GM21576 (cell line): ENCODE measurements around the gene NGEF.
"Not testable (repeated sequence)": the region's sequence is repeated elsewhere in the genome, so short reads cannot be mapped to it uniquely, and the experiment has no call there.

ENCODE experiments used
- ATAC-seq: cut with Tn5 transposase; IDR thresholded peaks from one replicate; pipeline ENCODE4 v1.9.1; 2021; ENCODE audit warnings: mild to moderate bottlenecking, moderate library complexity; ENCODE audit not compliant: unreplicated experiment

NGEF gene

DNA sequence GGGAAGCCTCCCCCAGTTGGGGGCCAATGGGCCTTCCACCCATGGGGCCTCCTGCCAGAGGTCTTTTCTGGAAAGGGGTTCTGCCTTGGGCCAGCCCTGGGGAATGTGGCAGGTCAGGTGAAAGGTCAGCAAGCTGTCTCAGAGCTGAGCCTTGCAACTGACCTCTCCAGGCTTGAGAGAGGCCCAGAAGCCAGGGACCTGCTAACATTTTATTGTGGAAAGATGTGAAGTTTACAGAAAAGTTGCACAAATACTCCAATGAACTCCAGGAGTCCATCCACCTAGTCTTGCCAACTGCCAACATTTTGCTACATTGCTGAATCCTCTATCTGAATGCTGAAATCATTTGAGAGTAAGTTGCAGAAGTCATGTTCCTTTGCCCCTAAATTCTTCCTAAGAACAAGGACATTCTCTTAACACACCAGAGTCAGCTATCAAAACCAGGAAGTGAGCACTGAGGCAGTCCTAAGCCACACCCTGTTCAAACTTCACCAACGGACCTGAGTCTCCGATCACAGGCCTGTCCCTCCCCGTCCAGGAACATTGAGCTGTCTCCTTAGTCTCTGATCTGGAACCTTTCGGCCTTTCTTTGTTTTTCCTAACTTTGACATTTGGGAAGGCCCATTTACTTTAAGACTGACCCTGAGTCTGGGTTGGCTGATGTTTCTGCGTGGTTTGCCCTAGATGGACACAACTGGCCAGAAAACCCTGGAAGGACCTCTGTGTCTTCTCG is 139.0 kb downstream of the NGEF start:
- ATAC-seq, result no peak

DNA sequence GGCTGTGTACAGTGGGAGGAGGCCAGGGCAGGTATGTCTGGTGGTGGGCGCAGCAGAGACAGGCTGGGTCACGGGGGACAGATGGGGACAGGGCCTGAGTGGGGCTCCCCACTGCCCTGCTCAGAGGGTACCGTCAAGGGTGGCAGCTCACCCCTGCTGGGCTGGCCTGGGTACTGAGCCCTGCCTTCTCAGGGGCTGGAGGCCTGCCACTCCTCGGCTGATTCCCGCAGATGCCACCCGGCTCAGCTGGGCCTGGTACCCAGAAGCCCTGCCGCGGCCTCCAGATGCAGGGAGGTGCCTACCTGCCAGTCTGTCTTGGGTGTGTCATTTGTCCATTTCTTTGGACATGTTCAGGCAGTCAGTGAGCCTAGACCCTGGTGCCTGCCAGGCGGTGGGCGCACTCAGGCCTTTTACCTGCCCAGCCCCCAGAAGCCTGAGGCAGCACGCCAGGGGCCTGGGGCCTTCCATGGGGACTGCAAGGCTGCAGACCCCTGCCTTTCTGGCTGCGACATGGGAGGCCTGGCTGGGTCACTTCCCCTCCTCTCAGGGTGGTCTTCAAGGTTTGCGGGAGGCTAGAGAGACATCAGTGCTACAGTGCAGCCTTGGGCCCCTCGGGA is 139.7 kb downstream of the NGEF start:
- no peak for ATAC-seq

DNA sequence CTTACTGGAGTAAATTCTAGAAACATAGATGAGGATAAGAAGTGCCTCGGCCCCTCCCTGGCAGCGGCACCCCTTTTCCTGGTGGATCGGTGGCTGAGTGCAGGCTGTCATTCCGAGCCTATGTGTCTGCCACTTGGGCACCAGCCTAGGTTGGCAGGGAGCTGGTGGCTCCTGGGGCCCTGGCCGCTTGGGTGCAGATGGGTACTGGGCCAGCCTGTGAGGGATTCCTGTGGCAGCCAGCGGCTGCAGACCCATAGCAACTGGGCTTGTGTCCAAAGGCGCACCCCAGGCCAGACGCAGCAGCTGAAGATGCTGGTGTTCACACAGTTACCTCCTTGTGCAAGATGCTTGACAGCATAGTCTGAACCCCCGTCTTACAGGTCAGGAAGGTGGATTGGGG is 140.2 kb downstream of the NGEF start:
- no peak for ATAC-seq

DNA sequence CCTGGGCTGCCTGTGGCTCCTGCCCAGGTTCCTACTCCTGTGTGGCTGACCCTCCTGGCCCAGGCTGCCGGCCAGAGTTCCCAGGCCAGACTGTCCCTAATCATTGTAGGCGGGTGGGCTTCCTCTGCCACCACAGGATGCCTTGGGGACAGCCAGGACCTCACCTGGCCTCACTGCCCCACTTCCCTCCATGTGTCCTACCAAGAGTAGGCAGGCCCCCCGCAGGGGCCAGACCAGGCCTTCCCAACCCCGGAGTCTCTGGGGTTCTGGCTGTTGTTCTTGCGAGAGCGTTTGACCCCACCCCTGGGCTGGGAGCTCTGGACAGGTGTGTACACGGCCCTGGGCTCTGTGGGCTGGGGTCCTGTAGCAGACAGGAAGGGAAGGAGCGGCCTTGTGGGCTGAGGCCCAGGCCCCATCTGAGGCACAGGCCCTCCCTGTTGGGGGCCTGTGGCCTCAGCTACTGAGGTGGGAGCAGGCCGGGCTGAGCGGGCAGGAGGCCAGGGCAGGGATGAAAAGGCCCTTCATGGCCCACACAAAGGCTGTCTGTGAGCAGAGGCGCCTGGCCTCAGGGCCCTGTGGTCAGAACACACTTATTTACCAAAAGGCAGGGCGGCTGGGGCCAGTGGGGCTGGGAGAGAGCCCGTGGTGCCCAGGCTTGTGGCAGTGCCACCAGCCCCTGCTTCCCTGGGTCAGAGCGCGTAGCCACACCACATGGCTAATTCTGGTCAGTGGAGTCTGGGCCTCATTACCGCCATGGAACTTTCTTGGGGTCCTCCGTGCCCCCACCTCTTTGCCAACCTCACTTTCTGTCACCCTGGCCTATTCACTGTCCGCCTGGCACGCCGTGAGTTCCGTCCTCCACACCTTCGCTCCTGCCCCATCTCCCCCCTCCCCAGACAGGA is 141.0 kb downstream of the NGEF start:
- ATAC-seq, result no peak

DNA sequence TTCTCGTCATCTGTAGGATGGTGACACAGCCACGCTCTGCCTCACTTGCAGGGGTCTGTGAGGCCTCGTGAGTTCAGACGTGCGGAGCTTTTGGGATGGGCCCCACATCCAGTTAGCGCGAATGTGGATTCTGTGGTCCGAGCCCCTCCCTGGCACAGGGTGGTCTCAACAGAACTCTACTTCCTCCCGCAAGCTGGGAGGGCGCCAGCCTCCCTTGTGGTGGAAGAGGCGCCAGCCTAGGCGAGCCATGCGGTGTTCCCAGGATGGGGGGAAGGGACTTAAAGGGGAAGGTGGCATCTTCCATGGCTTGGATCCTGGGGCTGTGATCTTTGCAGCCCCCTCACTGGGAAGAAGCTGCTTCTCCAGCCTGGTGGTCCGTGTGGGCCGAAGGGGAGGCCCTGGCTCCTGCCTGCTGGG is 141.6 kb downstream of the NGEF start:
- no peak for ATAC-seq

DNA sequence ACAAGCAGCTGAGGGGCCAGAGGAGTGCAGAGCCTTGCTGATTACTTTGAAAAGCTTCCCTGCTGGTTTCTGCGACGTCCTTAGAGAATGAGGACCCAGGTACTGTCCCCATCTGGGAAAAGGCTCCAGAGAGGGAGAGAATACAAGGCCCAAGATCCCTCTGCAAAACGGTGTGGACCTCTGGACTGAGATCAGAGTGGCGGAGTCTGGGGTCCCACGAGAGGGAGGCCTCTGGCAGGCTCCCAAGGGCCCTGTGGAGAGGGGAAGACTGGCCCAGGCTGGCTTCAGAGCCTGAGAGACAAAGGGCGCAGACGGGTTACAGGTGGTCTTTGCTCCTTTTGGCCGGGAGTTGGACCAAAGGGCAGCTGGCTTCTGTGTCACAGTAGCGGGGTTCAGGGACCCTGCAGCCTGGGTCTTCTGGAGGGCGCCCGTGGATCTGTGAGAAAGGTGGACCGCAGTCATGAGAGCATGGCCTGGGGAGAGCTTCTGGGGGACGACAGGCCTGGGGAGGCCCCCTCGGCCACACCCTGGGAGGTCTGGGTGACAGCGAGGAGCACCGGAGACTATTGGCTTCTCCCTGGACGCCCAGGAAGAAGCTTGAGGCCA is 142.2 kb downstream of the NGEF start:
- ATAC-seq, result no peak

DNA sequence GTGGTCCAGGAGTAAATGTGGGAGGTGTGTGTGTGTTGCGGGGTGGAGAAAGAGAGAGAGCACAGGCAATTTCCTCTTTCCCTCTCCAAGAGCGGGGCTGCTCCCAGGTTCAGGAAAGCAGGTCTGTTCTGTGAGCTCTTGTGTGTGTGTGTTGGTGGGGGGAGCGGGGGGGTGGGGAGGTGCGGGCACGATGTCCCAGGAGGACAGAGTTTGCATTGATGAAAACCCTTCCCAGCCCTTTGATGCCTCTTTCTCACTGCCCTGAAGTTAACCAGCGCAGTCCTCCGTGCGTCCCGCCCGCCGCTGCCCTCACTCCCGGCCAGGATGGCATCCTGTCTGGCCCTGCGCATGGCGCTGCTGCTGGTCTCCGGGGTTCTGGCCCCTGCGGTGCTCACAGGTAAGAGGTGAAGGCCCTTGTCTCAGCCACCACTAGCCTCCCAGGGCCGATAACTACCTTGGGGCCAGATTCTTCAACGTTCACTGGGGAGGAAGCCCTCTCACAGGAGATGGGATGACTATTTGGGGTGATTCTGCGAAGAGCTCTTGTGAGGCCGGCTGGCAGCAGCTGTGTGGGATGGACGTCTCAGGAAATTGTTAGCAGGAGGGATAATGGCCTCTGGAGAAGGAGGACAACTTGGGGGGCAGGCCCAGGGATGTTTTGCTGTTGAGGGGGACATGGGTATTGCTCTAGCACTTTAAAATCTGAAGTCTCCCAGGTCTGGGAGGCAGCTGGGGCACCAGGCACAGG is 142.9 kb downstream of the NGEF start, which contains the start of gene SNORC:
Gene SNORC (plus strand): TSS at position 247 of the 748 bp plus-strand sequence. CDS start 78 bp downstream, at position 325.
- no peak for ATAC-seq

DNA sequence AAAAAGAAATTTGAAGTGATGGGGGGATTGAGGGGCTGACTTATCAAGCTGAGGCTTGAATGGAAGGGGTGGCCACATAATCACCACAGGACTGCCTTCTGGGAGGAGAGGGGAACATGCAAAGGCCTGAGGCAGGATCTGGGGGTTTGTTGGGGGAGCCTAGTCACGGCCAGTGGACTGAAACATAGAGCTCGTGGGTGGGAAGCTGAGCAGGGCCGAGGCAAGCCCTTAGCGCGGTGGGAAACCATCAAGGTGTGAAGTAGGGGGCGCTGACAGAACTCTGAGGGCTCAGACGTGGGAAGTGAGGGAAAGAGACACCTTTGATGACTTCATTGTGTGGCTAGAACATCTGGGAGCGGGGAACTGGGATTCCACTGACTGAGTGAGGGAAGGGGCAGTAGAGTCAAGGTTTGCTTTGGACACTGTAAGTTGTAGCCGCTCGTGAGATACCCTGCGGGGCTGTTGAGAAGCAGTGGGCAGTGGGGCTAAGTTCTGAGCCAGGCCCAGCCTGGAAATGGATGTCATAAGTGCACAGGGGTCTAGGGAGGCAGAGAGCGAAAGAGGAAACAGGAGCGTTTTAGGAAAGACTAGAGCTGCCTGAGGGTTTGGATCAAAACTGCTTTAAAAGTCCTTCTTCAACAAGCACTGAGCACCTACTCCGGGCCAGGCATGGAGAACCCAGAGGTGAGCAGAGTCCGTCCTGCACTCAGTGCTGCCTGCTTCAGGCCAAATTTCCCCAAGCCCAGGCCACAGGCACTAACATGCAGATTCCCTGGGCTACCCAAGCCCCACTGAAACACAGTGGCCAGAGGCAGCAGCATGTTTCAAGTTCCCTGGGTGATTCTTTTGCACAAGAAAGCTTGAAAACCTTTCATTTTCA is 143.7 kb downstream of the NGEF start:
- no peak for ATAC-seq

DNA sequence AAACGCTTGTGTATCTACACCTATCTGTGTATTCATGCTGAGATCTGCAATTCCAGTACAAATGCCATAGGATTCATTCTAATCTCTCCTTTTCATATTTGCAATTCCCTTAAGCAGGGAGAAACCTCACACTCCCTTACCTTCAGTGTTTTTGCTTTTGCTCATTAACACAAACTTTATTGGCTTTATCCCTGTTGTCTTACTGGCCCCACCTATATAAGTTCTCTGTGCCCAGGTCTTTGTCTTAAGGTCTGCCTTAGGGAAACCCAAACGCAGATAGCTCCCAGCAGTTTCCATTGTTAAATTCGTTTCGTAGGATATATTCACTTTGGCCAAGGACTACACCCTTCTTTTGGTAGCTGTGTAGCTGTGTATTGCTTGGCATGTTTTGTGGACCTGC is 147.0 kb downstream of the NGEF start:
- no peak for ATAC-seq

DNA sequence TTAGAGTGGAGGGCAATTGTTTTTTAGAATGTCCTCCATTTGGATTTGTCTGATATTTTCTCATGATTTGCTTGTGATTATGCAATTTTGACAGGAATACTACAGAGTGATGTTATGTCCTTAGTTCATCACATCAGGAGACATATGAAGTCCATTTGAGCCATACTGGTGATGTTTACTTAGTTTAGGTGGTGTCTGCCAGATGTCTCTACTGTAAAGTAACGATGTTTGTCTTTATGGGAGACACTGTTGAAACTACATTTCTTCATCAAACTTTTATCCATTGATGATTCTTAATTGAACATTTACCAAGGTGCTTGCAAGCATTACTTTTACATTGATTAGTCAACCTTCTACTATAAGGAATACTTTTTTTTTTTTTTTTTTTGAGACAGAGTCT is 147.9 kb downstream of the NGEF start:
- ATAC-seq, result no peak

DNA sequence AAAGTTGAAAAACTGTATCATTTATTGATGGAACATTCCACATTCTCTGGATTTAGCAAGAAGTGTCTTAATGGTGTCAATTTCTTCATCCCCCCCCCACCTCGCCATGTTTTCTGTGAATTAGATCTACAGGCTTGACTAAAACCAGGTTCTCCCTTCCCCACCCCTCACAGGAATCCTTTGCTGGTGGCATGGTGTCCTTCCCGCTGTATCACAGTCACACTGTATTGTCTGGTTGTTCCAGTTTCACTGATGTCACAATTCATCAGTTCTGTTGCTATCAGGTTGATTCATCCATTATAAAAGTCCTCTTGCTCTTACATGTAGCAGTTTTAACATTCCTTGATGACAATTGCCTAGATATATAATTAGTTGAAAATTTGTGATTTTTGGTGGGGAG is 149.1 kb downstream of the NGEF start:
- no peak for ATAC-seq

DNA sequence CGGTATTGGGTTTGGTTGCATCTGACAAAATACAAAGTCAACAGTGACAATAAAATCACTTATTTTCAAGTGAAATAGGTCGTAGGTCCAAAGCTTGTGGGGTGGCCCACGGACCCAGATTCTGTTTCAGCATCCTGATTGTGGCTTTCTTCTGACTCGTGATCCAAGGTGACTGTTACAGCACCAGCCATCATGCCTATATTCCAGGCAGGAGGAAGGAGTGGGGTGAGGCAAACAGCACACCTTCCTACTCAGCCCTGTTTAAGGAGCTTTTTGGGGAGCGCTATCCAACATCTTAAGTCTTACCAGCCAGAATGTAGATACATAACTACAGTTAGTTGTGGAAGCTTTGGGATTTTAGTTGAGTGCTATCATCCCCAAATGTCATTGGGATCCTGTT is 151.7 kb downstream of the NGEF start:
- no peak for ATAC-seq

DNA sequence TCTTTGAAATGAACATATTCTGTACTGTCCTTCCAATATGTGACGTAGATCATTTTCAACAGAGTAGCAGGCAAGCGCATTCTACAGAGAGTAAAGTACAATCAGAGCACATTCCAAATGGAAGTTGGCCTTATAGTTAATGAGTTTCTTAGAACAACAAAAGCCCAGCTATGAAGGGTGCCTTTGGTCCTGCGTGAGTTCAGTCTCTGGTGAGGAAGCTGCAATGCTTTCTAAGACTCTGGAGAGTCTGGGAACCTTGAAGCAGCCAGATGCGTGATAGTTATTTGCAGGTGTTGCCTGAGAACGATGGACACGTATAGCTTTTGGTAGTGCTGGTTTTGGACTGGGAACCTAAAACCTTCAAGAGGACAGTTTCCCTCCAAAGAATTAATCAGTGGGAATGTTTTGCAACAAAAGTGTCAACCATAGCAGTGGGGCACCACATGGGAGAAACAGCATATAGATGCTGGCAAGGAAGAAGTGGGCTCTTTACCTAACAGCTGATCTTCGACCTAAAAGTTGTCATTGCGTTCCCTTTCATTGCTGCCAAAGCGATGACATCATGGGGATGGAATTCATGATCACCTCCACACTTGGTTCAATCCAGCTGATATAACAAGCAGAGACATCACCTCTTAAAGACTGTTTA is 152.3 kb downstream of the NGEF start:
- no peak for ATAC-seq

DNA sequence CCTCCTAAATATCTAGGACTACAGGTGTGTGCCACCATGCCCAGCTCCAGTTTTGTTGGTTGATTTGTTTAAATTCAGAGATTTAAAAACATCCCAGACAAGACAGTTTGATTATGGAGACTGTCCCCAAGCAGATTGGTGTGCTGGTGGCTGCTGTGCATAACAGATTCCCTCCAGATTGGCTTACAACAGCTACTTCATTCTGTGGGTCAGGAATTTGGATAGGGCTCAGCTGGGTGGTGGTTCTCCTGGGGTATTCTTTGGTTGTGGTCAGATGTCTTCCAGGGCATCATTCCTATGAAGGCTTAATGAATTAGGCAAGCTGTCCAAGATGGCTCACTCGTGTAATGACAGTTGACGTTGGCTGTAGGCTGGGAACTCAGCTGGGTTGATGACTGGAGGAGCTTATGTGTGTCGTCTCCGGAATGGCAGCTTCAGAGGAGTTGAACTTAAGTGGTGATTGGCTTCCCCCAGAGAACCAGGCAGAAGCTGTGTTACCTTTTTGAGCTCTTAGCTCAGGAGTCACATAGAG is 153.6 kb downstream of the NGEF start:
- no peak for ATAC-seq

DNA sequence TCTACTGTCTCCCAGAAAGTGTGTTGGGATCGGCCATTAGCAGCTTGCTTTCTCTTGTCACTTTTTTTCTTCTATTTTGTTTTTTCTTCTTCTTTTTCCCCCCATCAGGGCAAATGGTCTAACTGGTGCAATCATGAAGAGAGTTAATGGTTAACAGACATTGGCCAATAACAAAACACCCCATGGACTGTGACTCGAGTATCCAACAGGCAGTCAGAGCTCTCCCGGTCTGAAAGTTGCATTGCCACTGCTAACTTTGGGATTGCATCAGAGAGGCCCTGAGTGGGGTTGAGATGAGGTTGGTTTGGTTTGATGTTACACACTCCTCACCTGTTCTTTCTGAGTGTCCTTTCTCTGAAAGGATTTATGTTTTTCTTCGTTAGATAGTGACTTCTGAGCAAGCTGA is 155.9 kb downstream of the NGEF start:
- ATAC-seq, result no peak

DNA sequence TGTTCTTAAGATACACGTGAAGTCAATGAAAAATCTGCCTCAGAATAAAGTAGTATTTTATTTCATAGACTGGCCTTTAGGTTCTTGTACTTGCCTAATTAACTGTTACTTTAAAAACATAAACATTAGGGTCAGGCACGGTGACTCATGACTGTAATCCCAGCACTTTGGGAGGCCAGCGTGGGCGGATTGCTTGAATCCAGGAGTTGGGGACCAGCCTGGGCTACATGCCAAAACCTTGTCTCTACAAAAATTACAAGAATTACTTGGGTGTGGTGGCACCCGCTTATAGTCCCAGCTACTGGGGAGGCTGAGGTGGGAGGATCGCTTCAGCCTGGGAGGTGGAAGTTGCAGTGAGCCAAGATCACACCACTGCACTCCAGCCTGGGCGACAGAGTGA is 159.0 kb downstream of the NGEF start:
- no peak for ATAC-seq

DNA sequence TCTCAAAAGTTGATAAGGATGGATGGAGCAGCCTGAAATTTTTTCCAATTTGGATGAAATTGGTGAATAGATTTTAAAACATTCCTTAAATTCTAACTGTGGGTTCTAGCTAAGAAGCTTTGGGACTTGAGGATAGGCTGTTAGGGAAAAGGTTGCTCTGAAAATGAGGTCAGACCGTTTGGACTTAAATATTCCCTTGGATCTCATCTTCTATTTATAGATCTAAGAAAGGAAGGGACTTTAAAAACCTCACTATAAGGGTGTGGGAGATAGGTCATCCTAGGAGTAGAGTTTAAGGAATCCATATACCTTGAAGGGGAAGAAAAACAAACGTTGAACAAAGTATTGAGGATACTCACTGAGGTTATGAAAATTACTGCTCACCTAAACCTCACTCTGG is 160.4 kb downstream of the NGEF start:
- no peak for ATAC-seq

DNA sequence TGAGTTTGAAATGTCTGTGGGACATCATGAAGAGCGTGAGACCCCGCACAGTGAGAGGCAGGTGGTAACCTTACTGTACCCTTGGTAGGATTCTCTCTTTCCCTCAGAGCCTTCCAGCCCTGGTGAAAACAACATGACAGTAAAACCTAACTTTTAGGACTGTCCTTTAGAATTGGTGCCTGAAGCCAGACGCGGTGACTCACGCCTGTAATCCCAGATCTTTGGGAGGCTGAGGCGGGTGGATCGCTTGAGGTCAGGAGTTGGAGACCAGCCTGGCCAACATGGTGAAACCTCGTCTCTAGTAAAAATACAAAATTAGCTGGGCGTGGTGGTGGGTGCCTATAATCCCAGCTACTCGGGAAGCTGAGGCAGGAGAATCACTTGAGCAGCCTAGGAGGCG is 161.0 kb downstream of the NGEF start:
- not testable (repeated sequence) for ATAC-seq

DNA sequence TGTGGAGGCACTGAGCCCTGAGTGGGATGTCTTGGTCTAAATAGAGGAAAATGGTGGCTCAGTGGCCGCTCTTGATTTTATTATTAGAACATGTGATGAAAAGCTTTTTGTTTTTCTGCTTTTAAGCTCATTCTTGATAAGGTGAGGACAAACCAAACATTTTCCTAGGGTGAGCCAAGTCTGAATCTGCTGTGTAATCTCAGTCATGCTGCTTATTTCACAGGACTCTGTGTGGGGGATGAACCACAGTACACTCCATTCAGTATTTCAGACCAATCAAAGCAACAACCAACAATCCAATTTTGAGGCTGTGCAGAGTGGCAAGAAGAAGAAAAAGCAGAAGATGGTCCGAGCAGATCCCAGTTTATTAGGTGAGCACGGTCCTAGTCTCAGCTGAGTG is 163.0 kb downstream of the NGEF start:
- ATAC-seq, result no peak
